GM12801 (cell line): ENCODE results near the gene RHCG.

ENCODE experiments used
- CTCF ChIP-seq: IDR thresholded peaks from one replicate; pipeline ENCODE4 v1.5.1; 2011; ENCODE audit warnings: control low read depth; ENCODE audit not compliant: insufficient read length; ENCODE audit errors: extremely low read depth

The RHCG gene

GRCh38 chr15:89496155-89497098 lies at the start of gene RHCG:
Gene RHCG, minus strand, starts transcription at chr15:89496583. Its CDS starts 39 bp downstream, at chr15:89496544.
- TF ChIP-seq CTCF = no peak

- no peak for TF ChIP-seq CTCF
These were observed 47.0 kb upstream of the RHCG start for GRCh38 chr15:89543389-89543788.

GRCh38 chr15:89542369-89542768 lies 46.0 kb upstream of the RHCG start:
- no peak for TF ChIP-seq CTCF

- TF ChIP-seq CTCF = no peak
These were observed 42.6 kb upstream of the RHCG start for GRCh38 chr15:89539027-89539426.

- no peak for TF ChIP-seq CTCF
These were observed 37.6 kb upstream of the RHCG start for GRCh38 chr15:89533861-89534544.

GRCh38 chr15:89531796-89532537 lies 35.6 kb upstream of the RHCG start:
- no peak for TF ChIP-seq CTCF

- TF ChIP-seq CTCF = no peak
These were observed 34.6 kb upstream of the RHCG start for GRCh38 chr15:89530976-89531375.
